Measurements from ENCODE around the gene FOXC1.

- no peak for TF ChIP-seq EP300 (IDR thresholded peaks at IDR 0.05)
- no peak for TF ChIP-seq CTCF (IDR thresholded peaks at IDR 0.05)
- no peak for TF ChIP-seq POLR2A (IDR thresholded peaks at IDR 0.05)
- TF ChIP-seq POLR2AphosphoS5 (IDR thresholded peaks at IDR 0.05) = no peak
Observed at GRCh38 chr6:1599469-1599868, 10.2 kb upstream of the FOXC1 start.
